NB4 (cell line): Measurements from ENCODE around the gene NDUFS6.

Experiments used
- MYC ChIP-seq: IDR thresholded peaks from 2 replicates; pipeline ENCODE4 v1.6.1; 2011; ENCODE audit warnings: low read depth, low read length
- POLR2A ChIP-seq: IDR thresholded peaks from 2 replicates; pipeline ENCODE4 v1.6.1; 2011; ENCODE audit warnings: mild to moderate bottlenecking; ENCODE audit not compliant: insufficient read length; ENCODE audit errors: extremely low read depth
- TF ChIP-seq, protein P1 (sequence below): IDR thresholded peaks from one replicate; pipeline ENCODE4 v1.5.1; 2012; ENCODE audit warnings: low read depth, low read length

GRCh38 chr5:1847611-1848010 is 46.4 kb downstream of the NDUFS6 start:
- TF ChIP-seq, protein P1, sequence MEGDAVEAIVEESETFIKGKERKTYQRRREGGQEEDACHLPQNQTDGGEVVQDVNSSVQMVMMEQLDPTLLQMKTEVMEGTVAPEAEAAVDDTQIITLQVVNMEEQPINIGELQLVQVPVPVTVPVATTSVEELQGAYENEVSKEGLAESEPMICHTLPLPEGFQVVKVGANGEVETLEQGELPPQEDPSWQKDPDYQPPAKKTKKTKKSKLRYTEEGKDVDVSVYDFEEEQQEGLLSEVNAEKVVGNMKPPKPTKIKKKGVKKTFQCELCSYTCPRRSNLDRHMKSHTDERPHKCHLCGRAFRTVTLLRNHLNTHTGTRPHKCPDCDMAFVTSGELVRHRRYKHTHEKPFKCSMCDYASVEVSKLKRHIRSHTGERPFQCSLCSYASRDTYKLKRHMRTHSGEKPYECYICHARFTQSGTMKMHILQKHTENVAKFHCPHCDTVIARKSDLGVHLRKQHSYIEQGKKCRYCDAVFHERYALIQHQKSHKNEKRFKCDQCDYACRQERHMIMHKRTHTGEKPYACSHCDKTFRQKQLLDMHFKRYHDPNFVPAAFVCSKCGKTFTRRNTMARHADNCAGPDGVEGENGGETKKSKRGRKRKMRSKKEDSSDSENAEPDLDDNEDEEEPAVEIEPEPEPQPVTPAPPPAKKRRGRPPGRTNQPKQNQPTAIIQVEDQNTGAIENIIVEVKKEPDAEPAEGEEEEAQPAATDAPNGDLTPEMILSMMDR = no peak
- TF ChIP-seq POLR2A (no peak), MYC (no peak)
